GM12873 (cell line): ENCODE data around the gene ZNF492.

Experiments
- TF ChIP-seq, protein P1 (sequence below): IDR thresholded peaks from 2 replicates; pipeline ENCODE4 v1.5.1; 2012; ENCODE audit warnings: low read depth, mild to moderate bottlenecking, moderate library complexity, low read length, control low read depth; ENCODE audit not compliant: insufficient read depth; ENCODE audit errors: missing control alignments

Gene ZNF492

GRCh38 chr19:22619932-22620331 is 14.2 kb upstream of the ZNF492 start:
- TF ChIP-seq, protein P1, sequence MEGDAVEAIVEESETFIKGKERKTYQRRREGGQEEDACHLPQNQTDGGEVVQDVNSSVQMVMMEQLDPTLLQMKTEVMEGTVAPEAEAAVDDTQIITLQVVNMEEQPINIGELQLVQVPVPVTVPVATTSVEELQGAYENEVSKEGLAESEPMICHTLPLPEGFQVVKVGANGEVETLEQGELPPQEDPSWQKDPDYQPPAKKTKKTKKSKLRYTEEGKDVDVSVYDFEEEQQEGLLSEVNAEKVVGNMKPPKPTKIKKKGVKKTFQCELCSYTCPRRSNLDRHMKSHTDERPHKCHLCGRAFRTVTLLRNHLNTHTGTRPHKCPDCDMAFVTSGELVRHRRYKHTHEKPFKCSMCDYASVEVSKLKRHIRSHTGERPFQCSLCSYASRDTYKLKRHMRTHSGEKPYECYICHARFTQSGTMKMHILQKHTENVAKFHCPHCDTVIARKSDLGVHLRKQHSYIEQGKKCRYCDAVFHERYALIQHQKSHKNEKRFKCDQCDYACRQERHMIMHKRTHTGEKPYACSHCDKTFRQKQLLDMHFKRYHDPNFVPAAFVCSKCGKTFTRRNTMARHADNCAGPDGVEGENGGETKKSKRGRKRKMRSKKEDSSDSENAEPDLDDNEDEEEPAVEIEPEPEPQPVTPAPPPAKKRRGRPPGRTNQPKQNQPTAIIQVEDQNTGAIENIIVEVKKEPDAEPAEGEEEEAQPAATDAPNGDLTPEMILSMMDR: no peak

GRCh38 chr19:22620401-22620800 is 13.7 kb upstream of the ZNF492 start:
- TF ChIP-seq, protein P1: no peak

DNA sequence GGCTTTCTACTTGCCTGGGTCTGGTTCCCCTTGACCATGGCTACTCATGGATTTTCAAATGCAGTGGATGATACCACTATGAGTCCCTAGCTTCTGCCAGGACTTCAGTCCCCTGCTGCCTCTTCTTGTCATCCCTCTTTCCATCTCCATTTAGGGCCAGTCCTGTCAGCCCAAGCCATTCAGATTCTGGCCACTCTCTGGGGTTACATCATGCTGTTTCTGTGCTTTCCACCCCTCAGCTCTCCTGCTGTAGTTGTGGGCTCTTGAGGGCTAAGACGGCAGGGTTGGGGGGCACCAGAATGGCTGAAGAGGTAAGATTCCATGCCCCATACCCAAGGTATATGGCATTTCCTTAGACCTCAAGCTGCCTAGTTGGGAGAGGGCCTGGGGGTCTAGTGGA is 13.2 kb upstream of the ZNF492 start:
- TF ChIP-seq, protein P1: no peak

- TF ChIP-seq, protein P1: no peak
These were observed 12.1 kb upstream of the ZNF492 start for GRCh38 chr19:22622020-22622419.

GRCh38 chr19:22622901-22623840 is 11.0 kb upstream of the ZNF492 start:
- TF ChIP-seq, protein P1: no peak

- TF ChIP-seq, protein P1: no peak
These were observed 10.3 kb upstream of the ZNF492 start for GRCh38 chr19:22623841-22624221.

DNA sequence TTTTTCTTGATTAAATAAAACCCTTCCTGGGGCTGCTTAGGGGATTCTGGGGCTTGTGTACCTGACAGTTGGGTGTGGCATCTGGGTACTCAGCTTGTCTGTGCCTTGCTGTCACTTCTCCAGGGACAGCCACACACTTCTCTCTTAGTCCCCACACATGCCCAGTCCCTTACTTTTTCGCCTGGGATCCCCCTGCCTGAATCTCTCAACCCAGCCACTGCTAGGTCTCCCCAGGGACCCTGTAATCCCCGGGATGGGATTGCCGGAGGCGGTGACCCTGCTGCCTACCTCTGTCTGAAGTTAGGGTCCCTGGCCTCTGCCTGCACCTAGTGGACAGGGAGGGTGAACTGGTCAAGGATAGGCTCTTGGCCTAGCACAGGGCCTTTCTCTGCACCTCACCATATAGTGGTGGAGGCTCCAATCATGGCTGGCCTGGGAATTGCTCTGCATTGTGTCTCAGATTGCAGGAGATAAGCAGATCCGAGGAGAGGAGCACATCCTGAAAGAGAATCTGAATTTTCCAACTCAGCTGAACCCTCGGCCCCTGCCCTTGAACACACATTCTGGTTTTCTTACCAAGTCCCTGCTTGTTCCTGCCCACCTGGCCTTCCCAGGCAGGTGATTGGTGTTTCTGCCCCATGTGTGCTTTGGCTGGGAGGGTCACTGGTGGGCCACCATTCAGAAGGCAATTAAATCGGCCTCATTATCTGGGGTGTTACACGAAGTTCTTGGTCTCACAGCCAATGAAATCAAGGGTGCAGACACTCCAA is 8.7 kb upstream of the ZNF492 start:
- TF ChIP-seq, protein P1: no peak
